Ovary (tissue), 9 donors: ENCODE data around the gene TDP1. TPM values are rescaled to one million over a fixed set of nuclear protein-coding genes. Genes with fewer than 3 reads are reported as not detected.

Experiments
- DNase-seq, 5 donors: peaks; one replicate each; pipeline ENCODE4 v3.0.0-alpha.2; 2019 to 2020
- H3K27ac ChIP-seq, 2 donors: fragments of 200-600 bp; one replicate each; pipeline versions ENCODE4 v1.5.1 to v1.8.0; 2019 to 2022
- H3K27me3 ChIP-seq: fragments of 200-600 bp; one replicate; pipeline ENCODE4 v1.8.0; 2022
- H3K36me3 ChIP-seq: fragments of 200-600 bp; sonication (generic); one replicate; pipeline ENCODE4 v1.5.1; 2019
- H3K4me1 ChIP-seq: one replicate; pipeline ENCODE4 v1.8.1; 2013; ENCODE audit warnings: mild to moderate bottlenecking, moderate library complexity; ENCODE audit not compliant: insufficient read depth
- H3K4me3 ChIP-seq: fragments of 200-600 bp; sonication (generic); one replicate; pipeline ENCODE4 v1.5.1; 2017
- H3K9me3 ChIP-seq, 2 donors: fragments of 200-600 bp in 1 of 2; sonication (generic) in 1 of 2; one replicate each; pipeline versions ENCODE4 v1.5.1 to v1.8.1; 2013 to 2019; ENCODE audit warnings: mild to moderate bottlenecking in 1 of 2, moderate library complexity in 1 of 2
- CTCF ChIP-seq, 3 donors: fragments of 450-650 bp in 2 of 3; fragments of 200-600 bp in 1 of 3; IDR thresholded peaks; one replicate each; pipeline versions ENCODE4 v1.5.1 to v1.8.0; 2016 to 2022; ENCODE audit warnings: antibody characterized with exemption in 3 of 3, mild to moderate bottlenecking in 1 of 3
- EP300 ChIP-seq: sonication (generic); formaldehyde crosslinking; IDR thresholded peaks from one replicate; pipeline ENCODE4 v1.6.1; 2017; ENCODE audit warnings: antibody characterized with exemption
- POLR2A ChIP-seq: fragments of 450-650 bp; IDR thresholded peaks from one replicate; pipeline ENCODE4 v1.6.1; 2017; ENCODE audit warnings: antibody characterized with exemption, mild to moderate bottlenecking, moderate library complexity
- WGBS, 3 donors: extraction: QIAGEN DNeasy Blood & Tissue Kit in 1 of 3; methylation state at CpG; one replicate each; pipeline versions ENCODE4 v1.1.5 to v1.1.7; 2013 to 2017; 5-methylcytosine and 5-hydroxymethylcytosine counted together
- intact Hi-C, 4 donors: fragments of 100-400 bp; cut with DNase I; formaldehyde crosslinking; loops; one replicate each; pipeline versions ENCODE4 v1.11.0 to v1.15.1; 2022 to 2023
- polyA plus RNA-seq, 2 donors: library from polyadenylated mRNA; stranded (reverse); fragments of 200-250 nt in 1 of 2; fragments of 350-450 nt in 1 of 2; fragmentation: Illumina TruSeq in 1 of 2; extraction: RNeasy Lipid Tissue Mini Kit (QIAGEN cat#74804) in 1 of 2; gene quantifications; one replicate each; pipeline ENCODE4 v1.2.3, GENCODE V29; 2013 to 2014
- total RNA-seq, 7 donors: library from RNA; depleted of rRNA in 2 of 7; stranded (reverse); fragments of >200 nt in 2 of 7; fragmentation: NEBNext Ultra II Directional in 3 of 7; extraction: Animal tissue kit (Norgen Biotek cat#: 25700) in 3 of 7; gene quantifications; one replicate each; pipeline versions ENCODE4 v1.1.0 to v1.2.4, GENCODE V29; 2016 to 2023
- donor health status: DM: no; HTN: no; CAD: no; lungs with moderate emphysema.
- donor health status: DM: no; HTN: no; CAD: no.
- donor health status: Bipolar disorder and iron deficiency.
- donor health status: DM: yes; HTN: yes; CAD: no.
- donor health status: DM: no; HTN: no; CAD: no.
- donor health status: DM: yes; HTN: yes; CAD: no.

Gene TDP1
- total and polyA plus RNA-seq, 9 donors: 5.4 to 14.5 (median 9.9) TPM

GRCh38 chr14:89983375-89983774 lies 27.6 kb downstream of the TDP1 start:
- TF ChIP-seq EP300 (no peak), CTCF (IDR thresholded peaks at IDR 0.05) (no peak), POLR2A (no peak)
- intact Hi-C loops: no loop called here
- H3K9me3 ChIP-seq: no peaks in the 10 kb centered on the region
- no peak for DNase-seq
- 92 to 97% (median 97%) methylated on average over 2 of the region's 2 CpGs for WGBS, 3 donors
- no peak overlapping the region for H3K4me3 ChIP-seq
- H3K27ac ChIP-seq: no peak overlapping the region
- no peaks in the 10 kb centered on the region for H3K36me3 ChIP-seq
- H3K4me1 ChIP-seq: no peaks in the 10 kb centered on the region
- H3K27me3 ChIP-seq: no peaks in the 10 kb centered on the region

GRCh38 chr14:89986462-89987160 lies 30.9 kb downstream of the TDP1 start:
- H3K36me3 ChIP-seq: no peaks in the 10 kb centered on the region
- WGBS, 3 donors: 66 to 84% (median 75%) methylated on average over 5 of the region's 5 CpGs
- intact Hi-C loops: no loop called here

GRCh38 chr14:89987161-89987475 lies 31.4 kb downstream of the TDP1 start:
- no peaks in the 10 kb centered on the region for H3K36me3 ChIP-seq
- H3K9me3 ChIP-seq: no peaks in the 10 kb centered on the region
- no peak for DNase-seq
- H3K27ac ChIP-seq: no peak overlapping the region
- intact Hi-C loops: no loop called here
- no peak for TF ChIP-seq CTCF (IDR thresholded peaks at IDR 0.05)
- no peak for TF ChIP-seq POLR2A
- TF ChIP-seq EP300: no peak
- no peaks in the 10 kb centered on the region for H3K27me3 ChIP-seq
- H3K4me3 ChIP-seq: no peak overlapping the region
- H3K4me1 ChIP-seq: no peaks in the 10 kb centered on the region

More at GRCh38 chr14:89986462-89987160, 30.9 kb downstream of the TDP1 start:
- no peak for TF ChIP-seq POLR2A
- no peak for TF ChIP-seq EP300
- TF ChIP-seq CTCF (IDR thresholded peaks at IDR 0.05): no peak
- Histone ChIP-seq H3K4me1 (no peaks in the 10 kb centered on the region), H3K27me3 (no peaks in the 10 kb centered on the region), H3K9me3 (no peaks in the 10 kb centered on the region), H3K4me3 (no peak overlapping the region), H3K27ac (no peak overlapping the region)
- DNase-seq: no peak

- H3K27me3 ChIP-seq: no peaks in the 10 kb centered on the region
- intact Hi-C loops: no loop called here
- no peak overlapping the region for H3K4me3 ChIP-seq
- DNase-seq: no peak
- no peaks in the 10 kb centered on the region for H3K4me1 ChIP-seq
- H3K36me3 ChIP-seq: no peaks in the 10 kb centered on the region
- TF ChIP-seq POLR2A: no peak
- no peak for TF ChIP-seq EP300
- no peak for TF ChIP-seq CTCF (IDR thresholded peaks at IDR 0.05)
- H3K9me3 ChIP-seq: no peaks in the 10 kb centered on the region
- no peak overlapping the region for H3K27ac ChIP-seq
- WGBS, 3 donors: 92 to 95% (median 93%) methylated on average over 5 of the region's 5 CpGs
These were observed 33.1 kb downstream of the TDP1 start for GRCh38 chr14:89988787-89989186.
